AG04449 (cell line): ENCODE measurements around the gene RPS6KC1.

Experiments used
- CTCF ChIA-PET: fragments of 350-600 bp; formaldehyde crosslinking; extraction: SDS; loops from one replicate; lab custom pipeline; 2021; ENCODE audit warnings: antibody characterized with exemption; lab: Yijun Ruan, JAX
- POLR2A ChIA-PET: fragments of 400-600, 350-600 bp; formaldehyde crosslinking; extraction: SDS; loops from one replicate; lab custom pipeline; 2020; ENCODE audit warnings: antibody characterized with exemption, inconsistent platforms; lab: Yijun Ruan, JAX
- DNase-seq: peaks from one replicate; pipeline ENCODE4 v3.0.0-alpha.2; 2010; ENCODE audit warnings: low read depth, low spot score
- H3K4me3 ChIP-seq: 2 replicates; pipeline ENCODE4 v1.5.1; 2011; ENCODE audit warnings: low read depth, mild to moderate bottlenecking, control low read depth, low read length
- TF ChIP-seq, protein P1 (sequence below): IDR thresholded peaks from one replicate; pipeline ENCODE4 v1.5.1; 2011; ENCODE audit warnings: mild to moderate bottlenecking, moderate library complexity, low read length, control low read depth, inconsistent platforms; ENCODE audit not compliant: insufficient read depth; ENCODE audit errors: missing control alignments

The RPS6KC1 gene

GRCh38 chr1:213244664-213245091 is 193.6 kb downstream of the RPS6KC1 start:
- TF ChIP-seq, protein P1, sequence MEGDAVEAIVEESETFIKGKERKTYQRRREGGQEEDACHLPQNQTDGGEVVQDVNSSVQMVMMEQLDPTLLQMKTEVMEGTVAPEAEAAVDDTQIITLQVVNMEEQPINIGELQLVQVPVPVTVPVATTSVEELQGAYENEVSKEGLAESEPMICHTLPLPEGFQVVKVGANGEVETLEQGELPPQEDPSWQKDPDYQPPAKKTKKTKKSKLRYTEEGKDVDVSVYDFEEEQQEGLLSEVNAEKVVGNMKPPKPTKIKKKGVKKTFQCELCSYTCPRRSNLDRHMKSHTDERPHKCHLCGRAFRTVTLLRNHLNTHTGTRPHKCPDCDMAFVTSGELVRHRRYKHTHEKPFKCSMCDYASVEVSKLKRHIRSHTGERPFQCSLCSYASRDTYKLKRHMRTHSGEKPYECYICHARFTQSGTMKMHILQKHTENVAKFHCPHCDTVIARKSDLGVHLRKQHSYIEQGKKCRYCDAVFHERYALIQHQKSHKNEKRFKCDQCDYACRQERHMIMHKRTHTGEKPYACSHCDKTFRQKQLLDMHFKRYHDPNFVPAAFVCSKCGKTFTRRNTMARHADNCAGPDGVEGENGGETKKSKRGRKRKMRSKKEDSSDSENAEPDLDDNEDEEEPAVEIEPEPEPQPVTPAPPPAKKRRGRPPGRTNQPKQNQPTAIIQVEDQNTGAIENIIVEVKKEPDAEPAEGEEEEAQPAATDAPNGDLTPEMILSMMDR: peak; percentile 25
- H3K4me3 ChIP-seq: no peak overlapping the region
- CTCF ChIA-PET: interaction anchor here (0.6 to 2.2 kb wide), 16 partner anchors 9 to 881 kb away, joined by 3 to 7 read pairs (median 3); no protein-coding TSS in a partner anchor
- no peak for DNase-seq
- POLR2A ChIA-PET: no interaction called here

DNA sequence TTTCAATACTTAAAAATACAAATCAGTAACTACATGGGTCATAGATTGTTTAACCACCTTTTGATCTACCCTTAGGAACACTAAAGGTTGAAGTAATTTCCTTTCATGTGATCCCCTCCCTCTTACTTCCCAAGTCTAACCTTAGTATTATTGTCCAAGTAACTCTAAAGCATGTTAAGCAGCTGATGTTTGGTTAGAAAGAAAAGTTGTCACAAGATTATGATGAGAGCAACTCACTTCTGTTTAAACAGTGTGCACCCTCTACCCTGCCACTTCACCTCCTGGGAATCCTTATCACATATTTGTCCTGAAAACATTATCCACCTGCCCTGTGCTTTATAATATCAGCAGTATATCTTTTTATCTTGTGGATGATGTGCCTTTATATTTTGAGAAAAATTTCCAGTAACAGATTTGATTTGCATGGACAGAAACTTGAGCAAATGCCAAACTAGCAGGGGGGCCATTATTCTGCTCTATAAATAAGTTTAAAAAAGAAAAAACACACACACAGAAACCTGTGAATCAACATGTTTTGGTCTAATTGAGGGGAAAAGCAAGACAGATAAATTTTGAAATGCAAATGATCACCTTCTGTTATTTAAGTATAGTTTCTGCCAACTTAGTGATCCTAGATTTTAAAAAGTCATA is 194.3 kb downstream of the RPS6KC1 start:
- no peak for DNase-seq
- CTCF ChIA-PET: interaction anchor here (0.6 to 2.2 kb wide), 18 partner anchors 9 to 880 kb away, joined by 3 to 7 read pairs (median 3); no protein-coding TSS in a partner anchor
- TF ChIP-seq, protein P1: no peak
- POLR2A ChIA-PET: no interaction called here
- H3K4me3 ChIP-seq: no peak overlapping the region

- ChIA-PET CTCF (interaction anchor here (1.0 to 1.2 kb wide), 2 partner anchors 9 to 153 kb away, joined by 3 read pairs; no protein-coding TSS in a partner anchor), POLR2A (no interaction called here)
- H3K4me3 ChIP-seq: no peak overlapping the region
- TF ChIP-seq, protein P1: no peak
- no peak for DNase-seq
Measured at GRCh38 chr1:213247038-213247437, 196.0 kb downstream of the RPS6KC1 start.

DNA sequence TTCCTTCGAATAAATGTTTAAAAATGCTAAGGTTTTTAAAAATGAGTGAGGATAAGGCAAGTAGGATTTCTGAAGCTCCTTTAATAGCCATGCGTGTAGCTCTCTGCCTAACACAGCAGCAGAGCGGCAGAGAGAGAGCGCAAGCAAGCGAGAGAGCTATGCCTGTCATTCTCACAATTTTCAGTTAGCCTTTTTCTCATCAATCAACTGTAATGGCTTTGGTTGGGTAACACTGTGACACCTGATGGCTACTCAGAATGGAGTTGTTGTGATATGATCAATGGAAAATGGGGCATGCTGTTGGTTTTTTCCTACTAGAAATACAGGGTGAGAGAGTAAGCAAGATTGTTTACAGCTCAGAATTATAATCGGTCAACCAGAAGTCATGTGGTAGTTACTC is 198.4 kb downstream of the RPS6KC1 start:
- POLR2A ChIA-PET: no interaction called here

GRCh38 chr1:213250041-213250440 is 199.0 kb downstream of the RPS6KC1 start:
- H3K4me3 ChIP-seq: no peak overlapping the region
- TF ChIP-seq, protein P1: no peak
- DNase-seq: no peak
- CTCF ChIA-PET: interaction anchor here (1.1 to 1.6 kb wide), 2 partner anchors 10 to 127 kb away, joined by 4 read pairs; no protein-coding TSS in a partner anchor
- POLR2A ChIA-PET: no interaction called here

More for the DNA sequence above, 198.4 kb downstream of the RPS6KC1 start:
- DNase-seq: no peak
- TF ChIP-seq, protein P1: no peak
- no peak overlapping the region for H3K4me3 ChIP-seq
- CTCF ChIA-PET: interaction anchor here (1.0 to 1.6 kb wide), 2 partner anchors 20 to 126 kb away, joined by 3 to 4 read pairs; no protein-coding TSS in a partner anchor

GRCh38 chr1:213250446-213250845 is 199.4 kb downstream of the RPS6KC1 start:
- ChIA-PET POLR2A (no interaction called here), CTCF (interaction anchor here (0.9 to 1.6 kb wide), 3 partner anchors 10 to 128 kb away, joined by 3 to 4 read pairs (median 4); no protein-coding TSS in a partner anchor)

More at GRCh38 chr1:213250446-213250845, 199.4 kb downstream of the RPS6KC1 start:
- H3K4me3 ChIP-seq: no peak overlapping the region
- TF ChIP-seq, protein P1: no peak
- no peak for DNase-seq
